Upper lobe of left lung (tissue), 6 donors: ENCODE measurements around the gene NCK2. TPM values are rescaled to one million over a fixed set of nuclear protein-coding genes. Genes with fewer than 3 reads are reported as not detected.

Experiments
- ATAC-seq, 2 donors: fragments of 200-7000 bp; cut with Tn5 transposase; one replicate each; pipeline ENCODE4 v1.9.1; 2022; ENCODE audit warnings: mild to moderate bottlenecking in 2 of 2, moderate library complexity in 2 of 2; ENCODE audit not compliant: low FRiP score in 2 of 2
- DNase-seq, 2 donors: peaks; one replicate each; pipeline ENCODE4 v3.0.0-alpha.2; 2019 to 2020
- H3K27ac ChIP-seq, 4 donors: fragments of 200-600 bp; sonication (generic); one replicate each; pipeline ENCODE4 v1.5.1; 2016 to 2019
- H3K27me3 ChIP-seq, 4 donors: fragments of 200-600 bp; sonication (generic); one replicate each; pipeline ENCODE4 v1.5.1; 2017 to 2019
- H3K36me3 ChIP-seq, 4 donors: fragments of 200-600 bp; sonication (generic); one replicate each; pipeline ENCODE4 v1.5.1; 2016 to 2019
- H3K4me1 ChIP-seq, 4 donors: fragments of 200-600 bp; sonication (generic); one replicate each; pipeline ENCODE4 v1.5.1; 2018 to 2019
- H3K4me3 ChIP-seq, 4 donors: fragments of 200-600 bp; sonication (generic); one replicate each; pipeline ENCODE4 v1.5.1; 2017 to 2019; ENCODE audit warnings: mild to moderate bottlenecking in 2 of 4, moderate library complexity in 1 of 4
- H3K9me3 ChIP-seq, 4 donors: fragments of 200-600 bp; sonication (generic); one replicate each; pipeline ENCODE4 v1.5.1; 2018 to 2019
- EP300 ChIP-seq, 4 donors: sonication (generic); formaldehyde crosslinking; IDR thresholded peaks; one replicate each; pipeline ENCODE4 v1.5.1; 2017; ENCODE audit warnings: antibody characterized with exemption in 4 of 4, control low read depth in 2 of 4
- POLR2A ChIP-seq, 4 donors: fragments of 450-650 bp; IDR thresholded peaks; one replicate each; pipeline ENCODE4 v1.5.1; 2016 to 2017; ENCODE audit warnings: antibody characterized with exemption in 4 of 4, mild to moderate bottlenecking in 2 of 4
- POLR2AphosphoS5 ChIP-seq, 2 donors: sonication (generic); formaldehyde crosslinking; IDR thresholded peaks; one replicate each; pipeline ENCODE4 v1.5.1; 2017; ENCODE audit warnings: antibody characterized with exemption in 2 of 2
- WGBS, 2 donors: methylation state at CpG; one replicate each; pipeline ENCODE4 v1.1.5; 2017 to 2018; 5-methylcytosine and 5-hydroxymethylcytosine counted together
- total RNA-seq, 6 donors: library from RNA; depleted of rRNA in 4 of 6; stranded (reverse); fragments of >200 nt in 4 of 6; gene quantifications; one replicate each; pipeline versions ENCODE4 v1.1.0 to v1.2.1, GENCODE V29; 2016 to 2021
- TF ChIP-seq, protein P1 (sequence below), 6 experiments: fragments of 450-650 bp in 4 of 6; fragments of 200-600 bp in 2 of 6; sonication (generic) in 2 of 6; IDR thresholded peaks; one replicate each; pipeline ENCODE4 v1.5.1; 2016 to 2019; ENCODE audit warnings: antibody characterized with exemption in 6 of 6
- donor health status: DM: no; HTN: no; CAD: no; lungs with moderate emphysema.
- donor health status: DM: no; HTN: yes; CAD: no; lungs with severe emphysema.

Gene NCK2
- total RNA-seq, 6 donors from 2014 or later = 29.3 to 48.6 (median 37.9) TPM

DNA sequence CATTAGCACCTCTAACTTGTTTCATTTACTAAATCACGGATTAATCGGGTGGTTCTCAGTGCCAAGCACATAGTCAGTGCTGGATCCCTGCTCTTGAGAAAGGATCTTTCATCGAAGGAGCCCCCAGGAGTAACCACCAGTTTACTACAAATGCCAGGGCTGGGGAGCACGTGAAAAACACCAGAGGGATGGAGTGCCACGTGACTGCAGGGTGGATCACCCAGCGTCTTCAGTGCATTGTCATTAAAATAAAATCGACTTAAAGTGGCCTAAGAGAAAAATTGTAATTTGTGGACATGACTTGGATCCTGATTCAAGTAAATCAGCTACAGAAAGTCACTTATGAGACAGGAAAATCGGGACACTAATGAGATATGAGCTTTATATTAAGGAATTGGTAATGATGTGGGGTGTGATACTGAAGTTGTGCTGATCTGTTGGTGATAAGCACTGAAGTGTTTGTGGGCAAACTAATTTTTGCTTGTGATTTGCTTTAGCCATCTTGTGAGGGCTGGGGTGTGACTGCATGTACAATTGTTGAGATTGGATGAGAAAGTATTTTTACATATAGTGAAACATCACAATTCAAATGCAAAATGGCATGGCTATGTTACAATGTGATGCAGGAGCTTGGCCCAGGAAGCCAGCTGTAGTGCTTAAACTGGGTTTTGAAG lies 63.8 kb downstream of the NCK2 start:
- DNase-seq (no peak), ATAC-seq (no peak)
- Histone ChIP-seq H3K36me3 (no peaks in the 10 kb centered on the region), H3K27me3 (no peaks in the 10 kb centered on the region), H3K9me3 (no peaks in the 10 kb centered on the region), H3K4me1 (peaks cover 9 to 31% (median 27%) of the 10 kb centered on the region in 4 donors), H3K4me3 (no peak overlapping the region), H3K27ac (no peak overlapping the region)
- WGBS, 2 donors = 86 to 91% methylated on average over 8 of the region's 8 CpGs
- no peak for TF ChIP-seq POLR2AphosphoS5 (IDR thresholded peaks at IDR 0.05)

DNA sequence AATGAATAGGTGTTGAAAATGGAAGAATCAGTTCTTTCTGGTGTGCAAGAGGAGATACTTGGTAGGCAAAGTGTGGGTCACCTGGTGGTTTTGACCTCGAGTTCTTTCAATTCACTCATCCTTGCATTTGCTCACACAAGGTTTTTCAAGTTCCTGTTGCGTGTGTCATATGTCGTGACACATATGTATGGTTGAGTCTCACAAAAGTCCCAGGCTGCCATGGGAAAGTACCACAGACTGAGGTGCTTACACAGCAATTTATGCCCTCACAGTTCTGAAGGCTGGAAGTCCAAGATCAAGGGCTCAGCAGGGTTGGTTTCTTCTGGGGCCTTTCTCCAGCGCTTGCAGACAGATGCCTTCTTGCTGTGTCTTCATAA lies 64.4 kb downstream of the NCK2 start:
- Histone ChIP-seq H3K4me3 (no peak overlapping the region), H3K36me3 (no peaks in the 10 kb centered on the region), H3K27ac (no peak overlapping the region), H3K4me1 (peaks cover 9 to 26% (median 23%) of the 10 kb centered on the region in 4 donors), H3K27me3 (no peaks in the 10 kb centered on the region), H3K9me3 (no peaks in the 10 kb centered on the region)
- WGBS, 2 donors = 74 to 89% methylated on average over 4 of the region's 4 CpGs
- no peak for ATAC-seq
- DNase-seq = no peak
- TF ChIP-seq POLR2AphosphoS5 (IDR thresholded peaks at IDR 0.05) (no peak), EP300 (IDR thresholded peaks at IDR 0.05) (no peak), POLR2A (IDR thresholded peaks at IDR 0.05) (no peak)
- TF ChIP-seq, protein P1, sequence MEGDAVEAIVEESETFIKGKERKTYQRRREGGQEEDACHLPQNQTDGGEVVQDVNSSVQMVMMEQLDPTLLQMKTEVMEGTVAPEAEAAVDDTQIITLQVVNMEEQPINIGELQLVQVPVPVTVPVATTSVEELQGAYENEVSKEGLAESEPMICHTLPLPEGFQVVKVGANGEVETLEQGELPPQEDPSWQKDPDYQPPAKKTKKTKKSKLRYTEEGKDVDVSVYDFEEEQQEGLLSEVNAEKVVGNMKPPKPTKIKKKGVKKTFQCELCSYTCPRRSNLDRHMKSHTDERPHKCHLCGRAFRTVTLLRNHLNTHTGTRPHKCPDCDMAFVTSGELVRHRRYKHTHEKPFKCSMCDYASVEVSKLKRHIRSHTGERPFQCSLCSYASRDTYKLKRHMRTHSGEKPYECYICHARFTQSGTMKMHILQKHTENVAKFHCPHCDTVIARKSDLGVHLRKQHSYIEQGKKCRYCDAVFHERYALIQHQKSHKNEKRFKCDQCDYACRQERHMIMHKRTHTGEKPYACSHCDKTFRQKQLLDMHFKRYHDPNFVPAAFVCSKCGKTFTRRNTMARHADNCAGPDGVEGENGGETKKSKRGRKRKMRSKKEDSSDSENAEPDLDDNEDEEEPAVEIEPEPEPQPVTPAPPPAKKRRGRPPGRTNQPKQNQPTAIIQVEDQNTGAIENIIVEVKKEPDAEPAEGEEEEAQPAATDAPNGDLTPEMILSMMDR (IDR thresholded peaks at IDR 0.05) = no peak

GRCh38 chr2:105809723-105810122 lies 65.0 kb downstream of the NCK2 start:
- WGBS, 2 donors = 85 to 93% methylated on average over 3 of the region's 3 CpGs
- TF ChIP-seq POLR2A (IDR thresholded peaks at IDR 0.05) = no peak
- TF ChIP-seq EP300 (IDR thresholded peaks at IDR 0.05) = no peak
- TF ChIP-seq, protein P1 (IDR thresholded peaks at IDR 0.05) = no peak
- no peak for TF ChIP-seq POLR2AphosphoS5 (IDR thresholded peaks at IDR 0.05)
- peaks cover 9 to 23% (median 19%) of the 10 kb centered on the region in 4 donors for H3K4me1 ChIP-seq
- H3K36me3 ChIP-seq = no peaks in the 10 kb centered on the region
- no peak overlapping the region for H3K4me3 ChIP-seq
- DNase-seq (no peak), ATAC-seq (no peak)
- H3K27me3 ChIP-seq = no peaks in the 10 kb centered on the region
- H3K27ac ChIP-seq = no peak overlapping the region
- no peaks in the 10 kb centered on the region for H3K9me3 ChIP-seq

- DNase-seq (peak in 1 of 2 donors; percentile 56), ATAC-seq (peak; percentile 54 to 85)
- peak overlapping the region in 2 of 4 donors; percentile 25 to 46 for H3K27ac ChIP-seq
- H3K27me3 ChIP-seq = no peaks in the 10 kb centered on the region
- peaks cover 9 to 27% (median 21%) of the 10 kb centered on the region in 4 donors for H3K4me1 ChIP-seq
- H3K9me3 ChIP-seq = no peaks in the 10 kb centered on the region
- WGBS, 2 donors = 65 to 71% methylated on average over 12 of the region's 12 CpGs
- H3K4me3 ChIP-seq = no peak overlapping the region
- no peak for TF ChIP-seq POLR2A (IDR thresholded peaks at IDR 0.05)
- TF ChIP-seq POLR2AphosphoS5 (IDR thresholded peaks at IDR 0.05) = peak in 1 of 2 donors; percentile 11
- peaks cover 0 to 9% (median 1%) of the 10 kb centered on the region in 4 donors for H3K36me3 ChIP-seq
Observed at GRCh38 chr2:105812180-105813044, 67.7 kb downstream of the NCK2 start.

DNA sequence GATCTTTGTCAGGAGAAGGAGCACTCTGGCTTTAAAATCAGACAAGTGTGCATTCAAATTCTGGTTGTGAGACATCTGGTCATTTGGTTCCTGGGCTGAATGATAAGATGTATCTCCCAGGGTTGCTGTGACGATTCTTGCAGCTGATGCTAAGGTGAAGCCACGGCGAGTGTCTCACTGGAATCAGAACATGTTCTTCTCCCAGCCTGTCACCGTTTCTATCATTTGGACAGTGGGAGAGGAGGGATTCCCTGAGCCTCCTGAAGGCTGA lies 68.3 kb downstream of the NCK2 start:
- no peak for DNase-seq
- Histone ChIP-seq H3K27me3 (no peaks in the 10 kb centered on the region), H3K36me3 (peaks cover 0 to 9% (median 1%) of the 10 kb centered on the region in 4 donors), H3K4me1 (peaks cover 9 to 27% (median 21%) of the 10 kb centered on the region in 4 donors), H3K9me3 (no peaks in the 10 kb centered on the region), H3K27ac (peak overlapping the region in 1 of 4 donors; percentile 25), H3K4me3 (no peak overlapping the region)
- TF ChIP-seq, protein P1 (IDR thresholded peaks at IDR 0.05) = no peak
- TF ChIP-seq POLR2AphosphoS5 (IDR thresholded peaks at IDR 0.05) (no peak), EP300 (IDR thresholded peaks at IDR 0.05) (no peak), POLR2A (IDR thresholded peaks at IDR 0.05) (no peak)
- ATAC-seq = no peak
- WGBS, 2 donors = 96 to 100% methylated on average over 4 of the region's 4 CpGs
